Right ventricle myocardium superior (tissue), 1 donor: ENCODE measurements around the gene LTO1. TPM values are rescaled to one million over a fixed set of nuclear protein-coding genes. Genes with fewer than 3 reads are reported as not detected.

Experiments
- ATAC-seq: fragments of 200-7000 bp; cut with Tn5 transposase; one replicate; pipeline ENCODE4 v1.9.1; 2020; ENCODE audit warnings: mild to moderate bottlenecking; ENCODE audit not compliant: poor library complexity
- DNase-seq: peaks from one replicate; pipeline ENCODE4 v3.0.0-alpha.2; 2020
- intact Hi-C: fragments of 100-400 bp; cut with DNase I; formaldehyde crosslinking; loops from one replicate; pipeline ENCODE4 v1.11.2; 2022
- total RNA-seq: library from RNA; stranded (reverse); fragmentation: NEBNext Ultra II Directional; extraction: Animal tissue kit (Norgen Biotek cat#: 25700); gene quantifications from one replicate; pipeline ENCODE4 v1.2.1, GENCODE V29; 2021
- donor health status: DM: no; HTN: yes; CAD: no; lungs with severe emphysema.

LTO1 gene
- total RNA-seq, 1 donor from 2014 or later: 7.3 TPM

DNA sequence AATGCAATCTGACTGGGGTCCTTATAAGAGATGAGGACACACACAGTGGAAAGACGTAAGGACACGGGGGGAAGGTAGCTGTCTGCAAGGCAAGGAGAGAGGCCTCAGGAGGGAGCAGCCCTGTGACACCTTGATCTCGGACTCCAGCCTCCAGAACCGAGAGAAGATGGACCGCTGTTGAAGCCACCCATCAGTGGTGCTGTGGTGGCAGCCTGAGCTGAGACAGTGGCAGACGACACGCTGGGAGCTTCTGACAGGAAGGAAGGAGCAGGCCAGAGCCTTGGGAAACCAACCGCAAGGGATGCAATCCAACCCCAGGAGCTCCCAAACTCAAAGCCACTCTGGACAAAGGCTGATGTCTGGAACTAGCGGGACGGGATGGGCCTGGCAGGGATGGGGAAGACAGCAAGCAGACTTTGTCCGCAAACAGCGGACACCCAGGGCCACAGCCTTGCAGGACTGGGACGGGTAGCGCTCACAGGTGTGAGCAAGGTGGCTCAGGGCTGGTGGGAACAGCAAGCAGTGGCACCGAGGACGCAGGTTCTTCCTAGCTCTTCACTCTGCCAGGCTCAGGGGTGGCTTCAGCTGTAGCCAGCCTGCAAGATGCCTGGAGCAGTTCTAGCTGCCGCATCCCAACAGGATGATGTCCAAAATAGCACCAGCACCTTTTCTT, 10.9 kb downstream of the LTO1 start:
- ATAC-seq: no peak

DNA sequence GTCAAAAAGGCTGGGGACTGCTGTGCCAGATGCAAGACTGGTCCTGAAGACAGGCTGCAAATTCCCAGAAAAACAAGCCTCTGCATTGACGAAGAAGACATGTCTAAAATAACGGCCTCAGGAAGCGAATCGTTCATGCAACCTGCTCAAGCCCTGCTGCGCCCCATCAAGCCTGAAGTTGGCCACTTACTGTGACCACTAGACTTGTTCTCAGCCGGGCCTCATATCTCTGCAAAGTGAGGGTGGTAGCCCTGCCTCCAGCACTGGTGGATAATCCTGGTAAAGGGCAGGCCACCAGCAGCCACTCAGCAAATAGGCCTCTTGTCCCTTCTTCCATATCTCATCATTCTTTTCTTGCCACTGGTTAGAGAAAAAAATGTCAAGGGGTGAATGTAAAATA, 11.8 kb downstream of the LTO1 start:
- intact Hi-C loops: no loop called here
- DNase-seq (no peak), ATAC-seq (no peak)

More for the DNA sequence above, 10.9 kb downstream of the LTO1 start:
- intact Hi-C loops: no loop called here
- DNase-seq: peak; percentile 24

DNA sequence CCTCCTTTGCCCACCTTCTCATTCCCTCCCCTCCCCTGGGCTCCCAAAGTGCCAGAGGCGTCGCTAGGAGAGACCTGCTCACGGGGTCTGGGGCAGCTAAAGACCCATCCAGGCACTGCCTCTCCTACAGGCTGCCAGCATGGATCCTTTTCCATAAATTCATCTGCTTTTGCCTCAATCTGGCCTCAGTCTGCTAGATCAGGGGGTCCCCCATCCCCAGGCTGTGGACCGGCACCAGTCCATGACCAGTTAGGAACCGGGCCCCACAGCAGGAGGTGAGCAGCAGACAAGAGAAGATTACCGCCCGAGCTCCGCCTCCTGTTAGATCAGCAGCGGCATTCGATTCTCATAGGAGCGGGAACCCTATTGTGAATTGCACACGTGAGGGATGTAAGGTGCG, 12.3 kb downstream of the LTO1 start:
- no peak for ATAC-seq
- intact Hi-C loops: no loop called here
- DNase-seq: peak; percentile 32

DNA sequence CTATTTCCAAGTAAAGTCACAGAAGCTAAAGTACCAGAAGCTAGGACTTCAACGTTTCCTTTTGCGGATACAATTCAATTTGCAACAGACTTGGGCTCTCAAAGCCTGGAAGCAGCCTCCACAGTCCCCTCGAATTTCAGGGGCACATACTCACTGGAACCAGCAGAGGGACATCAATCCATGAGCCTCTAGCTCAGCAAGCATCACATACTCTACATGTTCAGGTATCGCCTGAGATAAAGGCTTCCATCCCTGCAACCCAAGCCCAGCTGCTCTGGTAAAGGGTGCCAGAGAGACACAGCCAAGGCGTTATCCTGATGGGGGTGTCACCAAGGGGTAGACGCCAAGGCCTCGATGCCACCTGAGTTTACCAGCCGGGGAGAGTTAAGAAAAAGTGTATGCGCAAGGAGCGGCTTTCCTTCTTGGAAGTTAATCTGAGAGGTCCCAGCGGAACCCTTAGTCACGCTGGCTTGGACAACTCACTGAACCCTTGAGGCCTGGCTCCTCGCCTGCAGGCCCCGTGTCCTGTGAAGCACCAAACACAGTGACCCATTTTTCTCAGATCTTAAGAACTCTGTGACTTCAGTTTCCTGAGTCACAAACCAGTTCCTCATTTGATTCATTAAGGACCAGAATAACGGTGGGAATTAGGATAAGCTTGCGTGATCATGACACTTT, 13.0 kb downstream of the LTO1 start:
- DNase-seq (peak; percentile 67), ATAC-seq (peak; percentile 63)
- intact Hi-C loops: no loop called here

DNA sequence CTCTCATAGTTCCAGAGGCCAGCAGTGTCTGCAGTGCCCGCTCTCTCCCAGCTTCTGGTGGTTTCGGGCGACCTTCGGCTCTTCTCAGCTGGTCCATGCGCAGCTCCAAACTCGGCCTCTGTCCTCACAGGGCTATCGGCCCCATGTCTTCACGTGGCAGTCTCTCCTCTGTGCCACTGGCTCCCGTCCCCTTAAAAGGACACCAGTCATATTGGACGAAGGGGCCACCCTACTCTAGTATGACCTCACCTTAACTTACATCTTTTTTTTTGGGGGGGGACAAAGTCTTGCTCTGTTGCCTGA, 13.8 kb downstream of the LTO1 start:
- intact Hi-C loops: no loop called here
- no peak for ATAC-seq
- no peak for DNase-seq

DNA sequence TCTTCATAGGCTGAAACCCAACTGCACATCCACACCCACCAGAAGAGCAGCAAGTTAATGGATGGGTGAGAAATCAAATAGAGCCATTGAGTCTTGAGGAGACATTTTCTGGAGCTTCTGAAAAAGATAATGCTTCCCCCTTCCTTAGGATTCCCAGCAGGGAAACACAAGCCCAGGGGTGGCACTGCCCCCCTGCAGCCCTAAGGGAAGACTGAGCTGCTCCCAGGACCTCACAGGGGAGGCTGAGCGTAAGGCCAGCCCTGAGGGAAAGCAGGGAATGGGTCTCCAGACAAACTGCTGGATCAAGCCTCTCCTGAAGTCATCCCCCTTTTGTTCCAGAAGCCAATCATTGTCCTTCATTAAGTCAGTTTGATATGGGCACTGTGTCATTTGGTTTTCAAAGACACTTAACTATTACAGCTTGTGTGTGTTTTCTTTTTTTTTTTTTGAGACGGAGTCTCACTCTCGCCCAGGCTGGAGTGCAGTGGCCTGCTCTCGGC, 15.1 kb downstream of the LTO1 start:
- no peak for DNase-seq
- intact Hi-C loops: no loop called here
- ATAC-seq: no peak

DNA sequence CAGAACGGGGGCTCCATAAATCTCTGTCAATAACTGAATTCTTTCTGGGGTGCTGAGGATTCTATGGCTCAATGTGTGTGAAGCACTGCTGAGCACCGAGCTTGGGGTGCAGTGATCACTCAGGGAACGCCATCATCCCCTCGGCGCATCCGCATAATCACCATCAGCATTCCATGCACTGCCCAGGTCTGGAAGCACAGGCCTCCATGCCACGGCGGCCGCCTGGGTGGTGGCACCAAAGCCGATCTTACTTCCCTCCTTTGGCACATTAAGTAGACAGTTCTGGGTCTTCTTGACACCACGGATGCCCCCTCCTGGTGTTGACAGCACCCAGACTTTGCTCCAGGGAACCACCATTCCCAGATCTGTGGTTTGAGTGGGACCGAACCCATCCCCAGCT, 15.6 kb downstream of the LTO1 start:
- DNase-seq: no peak
- intact Hi-C loops: no loop called here
- ATAC-seq: no peak

DNA sequence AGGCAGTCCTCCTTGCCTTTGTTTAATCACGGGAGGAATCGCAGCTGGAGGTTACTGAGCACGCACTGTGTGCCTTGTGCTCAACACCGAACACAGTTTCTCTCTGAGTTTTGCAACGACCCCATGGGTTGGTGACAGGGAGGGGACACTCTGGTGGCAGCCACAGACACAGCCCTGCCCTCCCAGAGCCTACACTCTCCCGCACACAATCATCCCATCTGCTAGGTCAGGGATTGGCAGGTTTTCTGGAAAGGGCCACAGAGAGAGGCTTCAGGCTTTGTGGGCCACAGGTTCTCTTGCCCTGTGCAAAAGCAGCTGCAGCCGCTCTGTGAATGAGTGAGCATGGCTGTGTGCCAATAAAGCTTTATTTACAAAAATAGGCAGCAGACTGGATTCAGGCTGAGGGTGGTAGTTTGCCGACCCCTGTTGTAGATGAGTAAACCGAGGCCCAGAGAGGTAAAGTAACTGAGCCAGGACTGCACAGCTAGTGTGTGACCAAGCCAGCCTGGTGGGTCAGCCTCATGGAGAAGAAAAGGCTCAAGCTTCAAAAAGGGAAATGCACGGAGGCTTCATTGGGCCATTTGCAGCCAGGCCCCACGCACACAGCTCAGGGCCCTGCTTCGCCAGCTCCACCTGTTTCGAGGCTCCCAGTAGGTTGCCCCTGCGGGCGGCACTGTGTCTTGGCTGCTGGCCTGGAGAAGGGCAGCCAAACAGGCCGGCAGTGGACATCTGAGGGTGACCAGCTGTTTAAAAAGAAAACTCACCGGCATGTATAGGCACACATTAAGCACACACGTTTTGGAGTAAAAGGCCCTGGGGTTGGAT, 16.3 kb downstream of the LTO1 start:
- intact Hi-C loops: no loop called here
- no peak for ATAC-seq
- no peak for DNase-seq

DNA sequence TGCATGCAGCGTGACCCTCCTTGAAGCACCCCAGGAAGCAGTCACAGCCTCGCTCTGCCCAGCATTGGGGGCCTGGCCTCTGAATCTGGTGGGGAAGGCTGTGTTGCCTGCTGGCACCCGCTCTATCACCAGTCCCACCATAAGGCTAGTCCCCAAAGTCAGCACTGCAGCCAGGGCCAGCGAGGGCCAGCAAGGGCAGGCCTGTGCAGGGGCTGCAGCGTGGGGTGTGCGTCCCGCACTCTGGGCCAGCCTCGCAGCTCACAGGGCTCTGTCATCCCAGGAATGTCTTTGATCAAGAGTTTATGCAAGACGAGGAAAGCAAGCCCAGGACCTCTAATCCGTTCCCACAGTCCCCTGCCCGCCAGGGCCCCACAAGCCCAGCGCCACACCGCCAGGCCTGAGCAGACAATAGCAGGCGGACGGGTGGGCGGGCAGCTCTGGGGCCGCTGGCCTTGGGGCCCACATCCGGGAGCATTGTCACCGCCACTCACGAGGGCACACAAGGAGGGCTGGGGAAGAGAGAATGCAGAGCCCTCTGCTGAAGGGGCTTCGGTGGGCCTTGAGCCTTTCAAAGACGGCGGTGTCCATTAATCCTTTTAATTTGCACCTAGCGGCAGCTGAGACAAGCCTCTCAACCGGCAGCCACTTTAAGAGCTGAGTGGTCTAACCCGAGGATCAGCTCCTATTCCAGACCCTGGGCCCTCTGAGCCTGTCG, 17.1 kb downstream of the LTO1 start:
- DNase-seq (no peak), ATAC-seq (no peak)
- intact Hi-C loops: no loop called here

DNA sequence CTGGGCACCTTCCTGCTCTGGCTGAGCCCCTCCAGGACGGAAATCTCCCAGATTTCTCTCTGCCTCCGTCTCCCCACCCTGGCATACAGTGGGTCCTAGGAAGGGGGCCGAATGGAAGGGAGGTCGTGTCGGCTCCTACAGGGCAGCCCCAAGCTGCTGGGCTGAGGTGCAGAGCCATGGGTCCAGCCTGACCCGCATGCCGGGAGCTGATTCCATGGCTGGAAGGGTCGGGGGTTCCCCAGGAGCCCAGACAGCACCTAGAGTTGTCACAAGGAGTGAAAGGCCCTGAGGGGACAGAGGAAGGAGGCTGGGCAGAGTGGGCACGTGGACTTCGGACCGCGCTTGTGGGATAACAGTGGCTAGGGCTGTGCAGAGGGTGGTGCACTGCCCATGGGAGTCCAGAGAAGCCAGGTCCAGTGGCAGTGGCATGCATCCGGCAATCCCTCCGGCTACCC, 17.7 kb downstream of the LTO1 start:
- DNase-seq (no peak), ATAC-seq (no peak)
- intact Hi-C loops: no loop called here

DNA sequence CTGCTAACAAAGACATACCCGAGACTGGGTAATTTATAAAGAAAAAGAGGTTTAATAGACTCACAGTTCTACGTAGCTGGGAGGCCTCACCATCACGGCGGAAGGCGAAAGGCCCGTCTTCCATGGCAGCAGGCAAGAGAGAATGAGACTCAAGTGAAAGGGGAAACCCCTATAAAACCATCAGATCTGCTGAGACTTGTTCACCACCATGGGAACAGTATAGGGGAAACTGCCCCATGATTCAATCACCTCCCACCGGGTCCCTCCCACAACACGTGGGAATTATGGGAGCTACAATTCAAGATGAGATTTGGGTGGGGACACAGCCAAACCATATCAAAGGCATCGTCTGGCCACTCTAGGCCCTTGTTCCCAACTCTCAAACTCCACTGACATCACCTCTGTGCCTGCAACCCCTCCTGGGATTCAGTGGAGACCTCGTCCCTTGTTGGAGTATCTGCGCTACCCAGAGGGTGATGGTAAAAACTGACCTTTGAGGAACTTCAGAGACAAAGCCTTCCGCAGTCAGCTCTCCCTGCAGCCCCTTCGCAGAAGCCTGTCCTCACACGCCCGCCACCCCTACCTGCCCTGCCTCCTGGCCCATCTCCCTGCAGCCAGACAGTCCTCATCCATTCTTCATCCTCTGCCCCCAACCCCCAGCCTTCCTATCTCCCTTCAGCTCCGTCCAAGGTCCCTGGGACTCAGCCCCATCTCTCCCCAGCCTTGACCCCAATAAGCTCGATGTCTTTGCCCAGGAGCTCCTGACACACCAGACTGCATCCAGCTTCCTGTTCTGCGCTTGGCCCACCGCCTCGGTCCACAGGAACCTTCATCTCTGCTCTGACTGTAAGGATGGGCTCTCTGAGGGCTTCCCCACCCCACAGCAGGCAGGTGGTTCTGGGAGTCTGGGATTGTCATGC, 18.4 kb downstream of the LTO1 start:
- peak; percentile 17 for DNase-seq
- intact Hi-C loops: no loop called here
- no peak for ATAC-seq

DNA sequence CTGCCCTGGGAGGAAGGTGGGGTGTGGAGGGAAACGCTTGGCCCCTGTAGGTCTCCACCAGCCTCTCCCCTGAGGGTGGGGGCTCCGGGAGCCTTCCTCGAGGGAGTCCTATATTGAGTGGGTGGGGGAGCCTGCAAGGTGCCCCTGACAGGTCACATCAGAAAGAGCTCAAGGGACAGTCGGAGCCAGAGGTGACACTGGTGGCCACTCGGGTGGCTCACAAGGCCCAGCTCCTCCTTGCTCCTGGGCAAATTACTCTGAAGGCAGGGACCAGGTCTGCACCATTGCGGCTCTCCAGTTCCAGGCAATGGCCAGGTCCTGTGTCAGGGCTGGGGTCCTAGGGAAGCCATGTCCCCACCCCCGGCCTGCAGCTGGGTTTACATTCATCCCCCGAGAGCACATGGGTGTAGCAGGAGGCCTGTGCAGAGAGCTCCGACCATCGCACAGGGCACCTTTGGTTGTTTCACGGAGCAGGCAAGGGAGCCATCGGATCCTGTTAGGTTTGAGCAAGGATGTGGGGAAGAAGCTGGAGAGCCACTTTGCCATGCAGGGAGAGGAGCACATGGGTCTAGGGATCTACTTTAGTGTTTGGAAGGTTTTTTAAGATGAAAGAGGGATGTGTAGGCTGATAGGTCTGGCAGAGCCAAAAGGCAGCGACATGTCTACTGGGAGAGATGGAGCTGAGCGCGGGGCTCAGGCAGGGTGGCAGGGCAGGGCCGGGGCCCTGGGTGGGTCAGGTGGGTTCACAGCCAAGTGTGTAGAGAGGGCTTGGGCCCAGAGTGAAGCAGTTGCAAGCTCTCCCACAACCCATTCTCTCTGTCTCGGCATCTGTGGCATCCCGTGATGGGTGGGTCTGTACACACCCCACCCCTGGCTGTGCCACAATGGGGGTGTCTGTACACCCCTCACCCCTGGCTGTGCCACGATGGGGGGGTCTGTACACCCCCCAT, 19.4 kb downstream of the LTO1 start:
- DNase-seq: peak; percentile 27
- ATAC-seq: no peak
- intact Hi-C loops: no loop called here

DNA sequence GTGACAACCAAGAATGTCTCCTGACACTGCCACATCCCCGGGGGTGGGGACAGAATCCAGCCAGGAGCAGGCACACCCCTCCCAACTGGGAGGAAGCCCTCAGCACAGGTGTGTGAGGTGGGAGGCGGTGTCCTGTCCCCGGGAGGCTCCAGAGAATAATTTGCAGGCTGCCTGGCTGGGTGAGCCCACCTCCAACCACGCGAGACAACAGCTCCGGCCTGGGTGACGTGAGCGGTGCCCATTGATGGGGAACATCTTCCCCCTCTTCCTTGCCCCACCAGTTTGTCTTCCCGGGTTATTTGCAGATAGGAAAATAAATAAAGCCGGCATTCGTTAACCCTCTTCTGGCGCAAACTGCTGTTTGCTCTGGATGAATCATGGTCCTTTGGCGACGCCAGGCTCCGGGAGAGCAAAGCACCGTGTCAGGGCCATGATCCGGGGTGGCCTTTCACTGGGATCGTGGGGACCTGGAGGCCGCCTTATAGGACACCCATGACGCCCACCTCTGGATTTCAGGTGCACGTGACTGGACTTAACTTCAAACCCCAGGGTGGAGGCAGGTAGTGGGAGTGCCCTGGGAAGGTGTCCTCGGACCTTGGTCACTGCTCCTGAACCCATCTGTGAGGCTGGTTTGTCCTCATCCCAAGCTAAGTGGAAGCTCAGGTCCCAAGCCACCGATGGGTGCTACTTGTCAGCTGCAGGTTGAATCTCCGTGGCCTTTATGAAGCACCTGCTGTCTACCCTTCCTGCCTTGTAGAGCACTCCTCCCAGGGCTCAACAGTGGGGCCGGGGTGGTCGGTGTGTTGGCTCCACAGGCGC, 20.3 kb downstream of the LTO1 start:
- no peak for ATAC-seq
- intact Hi-C loops: no loop called here
- no peak for DNase-seq

DNA sequence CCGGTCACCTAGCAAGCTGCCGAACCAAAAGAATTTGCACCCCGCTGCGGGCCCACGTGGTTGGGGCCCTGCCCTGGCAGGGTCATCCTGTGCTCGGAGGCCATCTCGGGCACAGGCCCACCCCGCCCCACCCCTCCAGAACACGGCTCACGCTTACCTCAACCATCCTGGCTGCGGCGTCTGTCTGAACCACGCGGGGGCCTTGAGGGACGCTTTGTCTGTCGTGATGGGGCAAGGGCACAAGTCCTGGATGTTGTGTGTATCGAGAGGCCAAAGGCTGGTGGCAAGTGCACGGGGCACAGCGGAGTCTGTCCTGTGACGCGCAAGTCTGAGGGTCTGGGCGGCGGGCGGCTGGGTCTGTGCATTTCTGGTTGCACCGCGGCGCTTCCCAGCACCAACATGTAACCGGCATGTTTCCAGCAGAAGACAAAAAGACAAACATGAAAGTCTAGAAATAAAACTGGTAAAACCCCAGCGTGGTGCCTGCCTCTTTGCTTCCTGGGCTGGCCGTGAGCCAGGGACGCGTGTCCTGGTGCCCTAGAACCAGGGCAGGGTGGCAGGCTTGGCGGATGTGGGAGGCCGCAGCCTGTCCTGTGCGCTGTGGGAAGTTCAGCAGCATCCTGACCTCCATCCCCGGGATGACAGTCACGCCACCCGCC, 21.0 kb downstream of the LTO1 start:
- ATAC-seq: peak; percentile 23
- intact Hi-C loops: no loop called here
- no peak for DNase-seq

DNA sequence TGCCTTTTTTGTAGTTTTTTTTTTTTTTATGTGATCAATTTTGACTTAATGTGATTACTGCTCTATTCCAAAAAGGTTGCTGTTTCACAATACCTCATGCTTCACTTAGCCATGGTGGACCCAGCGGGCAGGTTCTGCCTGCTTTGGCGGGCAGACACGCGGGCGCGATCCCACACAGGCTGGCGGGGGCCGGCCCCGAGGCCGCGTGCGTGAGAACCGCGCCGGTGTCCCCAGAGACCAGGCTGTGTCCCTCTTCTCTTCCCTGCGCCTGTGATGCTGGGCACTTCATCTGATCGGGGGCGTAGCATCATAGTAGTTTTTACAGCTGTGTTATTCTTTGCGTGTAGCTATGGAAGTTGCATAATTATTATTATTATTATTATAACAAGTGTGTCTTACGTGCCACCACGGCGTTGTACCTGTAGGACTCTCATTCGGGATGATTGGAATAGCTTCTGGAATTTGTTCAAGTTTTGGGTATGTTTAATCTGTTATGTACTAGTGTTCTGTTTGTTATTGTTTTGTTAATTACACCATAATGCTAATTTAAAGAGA, 21.7 kb downstream of the LTO1 start:
- intact Hi-C loops: no loop called here
- ATAC-seq (no peak), DNase-seq (no peak)

DNA sequence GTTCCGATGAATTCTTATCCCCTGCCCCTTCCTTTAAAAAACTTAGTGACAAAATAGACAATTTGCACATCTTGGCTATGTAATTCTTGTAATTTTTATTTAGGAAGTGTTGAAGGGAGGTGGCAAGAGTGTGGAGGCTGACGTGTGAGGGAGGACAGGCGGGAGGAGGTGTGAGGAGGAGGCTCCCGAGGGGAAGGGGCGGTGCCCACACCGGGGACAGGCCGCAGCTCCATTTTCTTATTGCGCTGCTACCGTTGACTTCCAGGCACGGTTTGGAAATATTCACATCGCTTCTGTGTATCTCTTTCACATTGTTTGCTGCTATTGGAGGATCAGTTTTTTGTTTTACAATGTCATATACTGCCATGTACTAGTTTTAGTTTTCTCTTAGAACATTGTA, 22.2 kb downstream of the LTO1 start:
- no peak for ATAC-seq

More for the DNA sequence above, 22.2 kb downstream of the LTO1 start:
- intact Hi-C loops: no loop called here
- no peak for DNase-seq
